GM18861 (cell line): ENCODE data around the gene ACAA2.

ENCODE experiments used
- ATAC-seq: cut with Tn5 transposase; IDR thresholded peaks from one replicate; pipeline ENCODE4 v1.9.1; 2021; ENCODE audit not compliant: unreplicated experiment

Gene ACAA2

GRCh38 chr18:49768051-49768391 is 45.3 kb downstream of the ACAA2 start:
- no peak for ATAC-seq

GRCh38 chr18:49767111-49768050 is 46.0 kb downstream of the ACAA2 start:
- ATAC-seq, result no peak

- ATAC-seq, result no peak
Measured at GRCh38 chr18:49766646-49767045, 46.7 kb downstream of the ACAA2 start.

GRCh38 chr18:49764032-49764431 is 49.3 kb downstream of the ACAA2 start:
- ATAC-seq, result no peak

GRCh38 chr18:49763590-49763989 is 49.7 kb downstream of the ACAA2 start:
- no peak for ATAC-seq

GRCh38 chr18:49762191-49763077 is 50.9 kb downstream of the ACAA2 start:
- no peak for ATAC-seq

- no peak for ATAC-seq
Measured at GRCh38 chr18:49761771-49762170, 51.6 kb downstream of the ACAA2 start.

GRCh38 chr18:49758263-49758610 is 55.1 kb downstream of the ACAA2 start:
- ATAC-seq, result no peak

- ATAC-seq, result no peak
Measured at GRCh38 chr18:49757513-49758262, 55.6 kb downstream of the ACAA2 start.

GRCh38 chr18:49756671-49757362 is 56.5 kb downstream of the ACAA2 start:
- ATAC-seq, result no peak

GRCh38 chr18:49756135-49756534 is 57.2 kb downstream of the ACAA2 start:
- ATAC-seq, result no peak

- ATAC-seq, result no peak
Measured at GRCh38 chr18:49755489-49755888, 57.8 kb downstream of the ACAA2 start.

- ATAC-seq, result no peak
Measured at GRCh38 chr18:49754866-49755265, 58.5 kb downstream of the ACAA2 start.

- no peak for ATAC-seq
Measured at GRCh38 chr18:49753643-49754042, 59.7 kb downstream of the ACAA2 start.

- ATAC-seq, result no peak
Measured at GRCh38 chr18:49752095-49752457, 61.3 kb downstream of the ACAA2 start.

- no peak for ATAC-seq
Measured at GRCh38 chr18:49751427-49752094, 61.8 kb downstream of the ACAA2 start.

- ATAC-seq, result no peak
Measured at GRCh38 chr18:49749563-49749962, 63.8 kb downstream of the ACAA2 start.

GRCh38 chr18:49747876-49748275 is 65.5 kb downstream of the ACAA2 start:
- ATAC-seq, result no peak

GRCh38 chr18:49745045-49746014 is 68.0 kb downstream of the ACAA2 start:
- ATAC-seq, result no peak
